ENCODE measurements around the gene CSRNP3. TPM values are rescaled to one million over a fixed set of nuclear protein-coding genes. Genes with fewer than 3 reads are reported as not detected.

The CSRNP3 gene
- 0.15 and 3.9 TPM in 2 replicates for total RNA-seq (2014; rRNA removed; shearing (Covaris generic))

DNA sequence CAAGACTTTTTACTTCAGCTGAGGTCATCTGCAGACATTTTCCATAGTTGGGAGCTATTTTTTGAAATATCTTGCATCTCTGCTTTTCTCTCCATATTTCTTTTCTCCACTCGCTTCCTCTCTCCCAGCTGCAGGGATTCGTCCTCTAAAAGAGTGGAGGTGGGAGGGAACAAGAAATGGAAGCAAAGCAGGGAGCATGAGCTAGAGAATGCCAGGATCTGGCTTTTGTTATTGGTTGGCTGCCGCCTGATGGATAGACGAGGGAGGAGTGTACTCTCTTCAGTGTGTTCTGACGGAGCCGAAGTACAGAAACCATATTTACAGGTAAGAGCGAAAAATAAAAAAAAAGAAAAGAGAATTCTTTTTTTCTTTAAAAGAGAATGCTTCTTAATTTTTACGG lies at the start of gene CSRNP3:
Gene CSRNP3, plus strand, starts transcription at position 282 of the 400 bp plus-strand sequence. CDS start 125,368 bp downstream, outside the sequence.

Other genes starting within 250 kb of the CSRNP3 start
- gene SCN2A, start 230.3 kb upstream of the CSRNP3 start, total RNA-seq (2014; rRNA removed; shearing (Covaris generic)) = 0.27 and 0.41 TPM in 2 replicates